Dermis microvascular lymphatic vessel endothelial cell (primary cell): ENCODE measurements around the gene AKAIN1. TPM values are rescaled to one million over a fixed set of nuclear protein-coding genes. Genes with fewer than 3 reads are reported as not detected.

Experiments
- DNase-seq, 2 donors: peaks; one replicate each; pipeline versions ENCODE4 v3.0.0 to v3.0.0-alpha.2; 2010; ENCODE audit warnings: low read depth in 2 of 2
- total RNA-seq: library from RNA; depleted of rRNA; stranded (reverse); fragments of >200 nt; gene quantifications from 2 replicates; pipeline ENCODE4 v1.2.1, GENCODE V29; 2014

The AKAIN1 gene
- total RNA-seq, 1 donor from 2014 or later, result not detected

DNA sequence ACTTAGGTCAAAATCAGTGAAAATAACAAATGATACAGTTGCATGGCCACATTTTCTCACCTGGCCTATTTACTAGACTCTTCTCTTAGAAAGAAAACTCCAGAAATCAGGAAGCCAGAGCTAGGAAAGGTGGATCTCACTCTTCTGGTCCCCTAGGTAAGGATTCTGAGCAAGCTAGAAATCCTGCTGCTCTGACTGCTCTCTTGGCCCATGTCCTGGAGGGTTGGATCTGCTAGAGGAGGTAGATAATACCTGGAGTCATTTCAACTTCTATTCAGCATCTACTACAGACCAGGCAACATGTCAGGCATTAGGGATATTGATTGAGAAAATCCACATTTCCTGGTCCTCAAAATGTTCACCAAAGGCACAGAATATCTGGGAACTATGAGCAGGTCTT lies 34.9 kb downstream of the AKAIN1 start:
- DNase-seq, result no peak

DNA sequence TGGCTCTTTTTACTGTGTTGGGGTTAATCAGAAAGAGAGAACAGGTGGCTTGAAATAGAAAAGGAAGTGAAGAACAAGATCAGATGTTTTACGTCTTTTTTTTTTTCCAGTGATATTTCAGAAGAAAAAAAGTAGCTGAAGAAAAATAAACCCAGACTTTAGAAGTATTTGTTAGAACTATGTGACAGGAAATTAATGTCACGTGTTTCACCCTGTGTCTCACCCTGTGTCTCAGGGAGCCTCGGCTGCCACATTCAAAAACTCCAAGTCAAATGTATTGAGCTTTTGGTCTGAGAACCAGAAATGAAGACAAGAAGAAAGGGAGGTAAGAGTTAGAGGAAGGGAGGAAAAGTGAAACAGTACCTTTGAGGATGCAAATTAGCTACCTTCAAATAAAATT lies 38.0 kb downstream of the AKAIN1 start:
- no peak for DNase-seq

DNA sequence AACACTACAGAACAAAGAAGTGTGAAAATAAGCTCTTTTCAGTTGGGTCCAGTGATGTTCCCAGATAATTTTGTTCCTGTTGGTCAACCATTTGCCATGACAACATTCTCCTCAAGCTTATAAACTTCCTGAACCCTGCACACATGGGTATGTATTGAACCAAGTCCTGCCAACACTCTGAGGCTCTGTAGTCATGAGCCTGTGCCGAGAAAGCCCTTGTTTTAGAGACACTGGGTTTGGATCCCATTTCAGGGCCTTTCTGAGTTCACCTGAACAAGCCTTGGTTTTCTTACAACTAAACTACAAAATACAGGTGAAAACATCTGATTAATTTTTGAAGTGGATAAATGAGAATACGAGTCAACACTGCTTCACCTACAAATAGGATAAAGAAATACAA lies 38.5 kb downstream of the AKAIN1 start:
- DNase-seq, result no peak

DNA sequence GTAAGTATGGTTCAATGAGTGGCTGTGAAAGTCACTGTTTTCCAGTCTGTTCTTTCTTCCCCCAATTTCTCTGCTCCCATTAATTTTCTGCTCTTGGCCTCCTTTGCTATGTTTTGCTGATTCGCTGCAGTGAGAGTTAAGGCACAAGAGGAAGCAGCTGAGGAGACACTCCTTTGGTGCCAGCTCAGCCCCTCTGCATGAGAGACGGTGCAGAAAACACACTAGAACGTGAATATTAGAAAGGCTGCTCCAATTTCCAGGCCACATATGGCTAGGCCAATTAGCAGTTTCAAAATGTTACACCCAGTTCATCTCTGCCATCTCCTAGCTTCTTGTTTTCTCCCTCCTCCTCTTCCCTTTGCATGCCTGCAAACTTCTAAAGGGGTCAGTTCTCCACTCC lies 38.9 kb downstream of the AKAIN1 start:
- no peak for DNase-seq

DNA sequence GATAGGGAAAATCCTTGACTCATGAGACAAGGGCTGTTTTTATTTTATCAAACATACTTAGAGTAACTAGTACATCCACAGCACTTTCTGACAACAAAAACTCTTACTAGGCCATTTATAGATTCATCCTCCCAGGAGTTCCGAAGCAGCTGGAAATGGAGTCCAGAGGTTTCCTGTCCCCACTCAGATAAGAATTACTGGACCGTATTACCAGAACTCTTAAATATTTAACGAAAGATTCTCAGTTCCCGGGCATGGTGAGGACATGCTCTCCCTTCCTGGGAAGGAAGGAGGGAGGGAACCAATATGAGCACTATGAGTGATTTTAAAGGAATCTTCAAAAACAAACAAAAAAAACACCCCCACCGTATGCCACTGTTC lies 41.2 kb downstream of the AKAIN1 start:
- DNase-seq, result no peak

DNA sequence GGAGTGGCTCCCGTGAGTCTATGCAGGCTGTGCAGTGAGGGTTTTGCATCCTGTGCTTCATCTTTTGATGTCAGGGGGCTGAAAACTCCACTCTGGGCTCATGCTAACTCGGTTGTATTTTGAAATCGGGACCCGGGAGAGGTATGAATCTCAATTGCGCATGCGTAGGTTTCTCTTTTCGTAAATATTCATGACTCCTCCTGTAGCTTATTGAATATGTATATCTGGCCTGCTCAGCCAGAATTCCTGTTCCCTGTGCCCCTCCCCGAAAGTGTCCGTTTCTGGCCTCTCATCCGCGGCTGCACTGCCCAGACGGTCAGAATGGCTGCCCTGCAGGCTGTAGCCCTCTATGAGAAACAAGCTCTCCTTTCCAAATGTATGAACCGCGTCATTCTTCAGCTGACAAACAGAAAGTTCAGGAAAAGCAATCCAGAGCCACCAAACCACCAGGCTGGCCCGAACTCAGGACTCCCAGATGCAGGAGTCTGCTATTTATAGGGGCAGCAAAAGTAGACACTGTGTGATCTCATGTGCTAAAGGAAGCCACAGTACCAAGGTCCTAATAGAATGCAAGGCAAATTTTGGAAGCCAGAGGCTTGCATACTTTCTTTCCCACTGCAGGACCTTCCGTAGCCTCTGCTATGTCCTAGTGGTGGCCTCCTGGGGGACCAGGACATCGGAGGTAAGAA lies 41.7 kb downstream of the AKAIN1 start:
- no peak for DNase-seq

DNA sequence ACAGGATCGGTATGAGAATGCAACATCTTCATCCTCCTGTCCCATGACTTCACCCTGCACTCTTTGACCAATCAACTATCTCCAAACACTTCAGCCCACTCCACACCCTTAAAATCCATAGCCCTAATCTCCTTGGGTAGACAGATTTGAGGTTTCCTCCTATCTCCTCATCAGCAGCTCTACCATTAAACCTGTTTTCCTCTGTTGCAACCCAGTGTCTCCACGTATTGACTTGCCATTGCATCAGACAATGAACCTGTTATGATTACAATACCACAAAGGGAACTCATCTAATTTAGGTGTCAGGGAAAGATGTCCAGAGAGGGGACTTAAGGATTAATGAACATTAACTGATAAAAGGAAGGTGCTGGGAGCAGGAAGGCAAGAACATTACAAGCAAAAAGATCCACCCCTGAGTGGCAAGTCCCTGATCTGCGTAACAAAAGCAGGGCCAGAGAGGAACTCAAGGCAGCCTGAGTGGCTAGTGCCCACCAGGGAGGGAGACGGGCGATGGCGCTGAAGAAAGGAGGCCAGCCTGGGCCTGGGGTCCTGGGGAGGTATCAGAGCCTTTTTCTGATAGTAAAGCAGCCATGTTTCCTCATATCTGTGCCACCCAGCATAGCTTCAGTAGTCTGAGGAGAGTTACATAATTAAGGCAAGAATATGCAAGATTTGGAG lies 44.6 kb downstream of the AKAIN1 start:
- no peak for DNase-seq

DNA sequence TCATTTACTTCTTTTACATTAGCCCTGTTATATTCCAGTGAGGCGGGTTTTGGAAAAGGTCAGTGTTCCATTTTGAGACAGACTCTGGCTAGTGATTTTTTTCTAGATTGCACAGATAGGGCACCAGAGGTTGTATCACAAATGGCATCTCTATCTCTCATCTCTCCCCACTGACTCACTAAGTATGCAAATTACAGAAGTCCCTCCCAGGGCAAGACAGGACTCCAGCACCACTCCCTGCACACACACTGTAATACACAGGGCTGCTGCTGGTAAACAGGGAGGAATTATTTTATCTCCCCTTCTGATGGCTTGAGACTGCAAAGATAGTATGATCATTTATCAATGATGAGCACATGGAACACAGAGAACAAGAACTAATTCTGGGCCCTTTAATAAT lies 46.2 kb downstream of the AKAIN1 start:
- no peak for DNase-seq

DNA sequence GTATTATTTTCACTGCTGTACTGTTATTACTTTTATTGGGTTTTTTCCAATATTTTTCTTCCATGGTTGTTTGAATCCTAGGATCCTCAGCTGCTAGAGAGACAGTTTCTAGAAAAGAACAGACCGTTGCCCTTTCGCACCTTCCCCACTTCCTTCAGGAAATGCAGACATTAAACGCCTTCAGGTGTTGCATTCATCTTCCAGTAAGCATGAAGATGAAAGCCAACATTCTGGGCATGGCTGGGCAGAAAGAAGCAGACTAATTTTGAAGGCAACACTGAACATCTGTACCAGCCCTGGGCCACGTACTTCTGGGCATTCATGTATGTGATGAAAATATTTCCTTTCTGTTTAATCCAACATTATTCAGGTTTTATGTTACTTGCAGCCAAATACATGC lies 51.0 kb downstream of the AKAIN1 start:
- no peak for DNase-seq

DNA sequence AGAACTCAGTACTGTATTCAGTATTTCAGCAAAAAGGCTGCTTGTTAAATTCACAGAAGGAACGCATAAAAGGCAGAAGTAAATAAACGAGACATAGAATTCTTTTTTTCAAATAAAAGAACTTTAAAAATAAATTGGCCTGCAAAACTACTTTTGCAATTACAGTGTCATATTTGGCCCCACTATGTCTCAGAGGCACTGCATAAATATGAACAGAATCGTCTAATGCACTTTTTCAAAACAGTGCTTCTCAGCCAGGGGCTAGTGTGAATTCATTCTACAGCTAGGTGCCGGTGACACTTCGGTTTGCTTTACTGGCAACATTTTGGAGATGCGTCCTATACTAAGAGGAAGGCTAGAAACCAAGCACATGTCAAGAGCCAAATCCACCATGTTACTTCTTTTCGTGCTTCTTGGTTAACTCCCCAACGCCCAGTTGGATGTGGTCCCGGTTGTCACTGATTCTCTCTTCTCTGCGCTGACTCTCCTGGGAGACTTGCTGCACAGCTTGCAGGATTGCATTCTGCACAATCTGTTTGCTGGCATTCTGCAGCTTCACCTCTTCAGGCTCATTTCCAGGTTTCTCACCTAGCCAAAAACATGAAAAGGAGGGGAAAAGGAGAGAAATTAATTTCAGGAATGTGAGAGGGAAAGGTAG lies 51.8 kb downstream of the AKAIN1 start:
- DNase-seq, result no peak

DNA sequence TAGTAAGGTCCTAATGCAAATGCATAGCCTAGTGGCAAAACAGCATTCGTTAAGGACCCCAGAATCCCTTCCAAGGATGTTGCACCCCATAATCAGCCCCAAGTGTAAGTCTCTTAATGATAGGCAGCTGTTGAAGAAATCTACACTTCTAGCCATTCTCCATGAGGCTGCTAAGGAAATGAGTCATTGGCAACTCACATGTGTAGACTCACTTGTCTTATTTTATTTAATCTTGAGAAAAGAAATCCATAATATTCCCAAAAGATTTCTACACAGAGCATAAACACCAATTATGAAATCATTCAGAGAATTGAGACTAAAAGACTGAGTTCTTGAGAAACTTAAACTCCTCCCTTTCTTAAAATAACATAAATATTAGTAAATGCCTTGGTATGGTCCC lies 52.4 kb downstream of the AKAIN1 start:
- no peak for DNase-seq

DNA sequence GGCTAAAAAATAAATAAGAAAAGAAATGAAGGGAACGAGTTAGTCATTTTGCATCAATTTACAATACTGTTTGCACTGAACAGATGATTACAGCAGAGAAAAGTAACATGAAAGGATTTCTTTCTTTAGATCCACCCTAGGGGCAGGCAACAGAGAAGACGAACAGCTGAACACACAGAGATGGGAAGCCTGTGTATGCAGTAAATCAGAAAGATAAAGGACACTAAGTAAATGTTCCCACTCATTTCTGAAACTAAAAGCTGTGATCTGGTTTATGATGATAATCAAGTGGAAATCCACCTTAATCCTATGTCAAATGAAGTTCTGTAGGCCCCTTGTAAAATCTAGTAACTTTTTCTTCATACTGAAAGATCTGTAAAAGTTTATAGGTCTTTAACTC lies 54.2 kb downstream of the AKAIN1 start:
- no peak for DNase-seq

DNA sequence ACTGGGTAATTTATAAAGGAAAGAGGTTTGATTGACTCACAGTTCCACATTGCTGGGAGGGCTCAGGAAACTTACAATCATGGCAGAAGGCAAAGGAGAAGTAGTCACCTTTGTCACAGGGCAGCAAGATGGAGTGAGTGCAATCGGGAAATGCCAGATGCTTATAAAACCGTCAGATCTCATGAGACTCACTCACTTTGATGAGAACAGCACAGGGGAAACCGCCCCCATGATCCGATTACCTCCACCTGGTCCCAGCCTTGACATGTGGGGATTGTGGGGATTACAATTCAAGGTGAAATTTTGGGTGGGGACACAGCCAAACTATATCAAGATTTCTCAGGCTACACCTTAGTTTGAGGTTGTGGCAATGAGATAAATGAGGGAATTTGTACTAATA lies 54.9 kb downstream of the AKAIN1 start:
- no peak for DNase-seq

DNA sequence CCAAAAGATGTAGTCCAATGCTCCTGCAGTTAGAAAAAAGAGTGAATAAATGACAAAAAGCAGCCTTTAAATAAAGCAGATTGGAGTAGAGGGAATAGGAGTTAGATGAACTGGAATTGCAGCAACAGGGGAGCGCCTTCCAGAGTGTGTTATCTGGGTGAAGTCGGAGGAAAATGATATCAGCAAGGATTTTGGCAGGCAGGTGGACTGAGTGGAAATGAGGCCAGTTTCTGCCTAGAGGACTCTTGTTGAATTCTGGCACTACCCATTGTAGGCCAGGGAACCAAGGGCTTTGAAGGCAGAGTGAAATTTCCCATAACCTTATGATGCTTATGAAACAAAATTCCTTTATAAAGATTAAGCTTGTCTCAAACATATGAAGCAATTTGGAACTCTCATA lies 59.8 kb downstream of the AKAIN1 start:
- no peak for DNase-seq

DNA sequence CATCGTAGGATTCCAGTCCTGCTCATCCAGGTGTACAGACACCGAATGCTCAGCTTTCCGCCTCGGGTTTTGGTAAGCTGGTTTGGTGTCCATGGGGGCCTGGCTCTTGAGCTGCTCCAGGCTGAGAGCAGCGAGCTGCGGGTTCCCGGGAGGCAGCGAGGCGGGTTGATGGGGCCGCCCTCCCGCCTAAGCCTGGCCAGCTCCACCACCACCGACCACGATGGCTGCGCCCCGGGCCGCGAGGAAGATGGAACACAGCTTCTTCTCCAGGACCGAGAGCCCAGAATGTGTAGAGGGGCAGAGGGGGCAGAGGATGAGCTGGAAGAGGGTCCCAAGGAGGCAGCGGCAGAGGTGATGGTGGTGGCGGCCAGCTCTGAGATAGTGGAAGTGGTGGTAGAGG lies 64.1 kb downstream of the AKAIN1 start:
- no peak for DNase-seq

DNA sequence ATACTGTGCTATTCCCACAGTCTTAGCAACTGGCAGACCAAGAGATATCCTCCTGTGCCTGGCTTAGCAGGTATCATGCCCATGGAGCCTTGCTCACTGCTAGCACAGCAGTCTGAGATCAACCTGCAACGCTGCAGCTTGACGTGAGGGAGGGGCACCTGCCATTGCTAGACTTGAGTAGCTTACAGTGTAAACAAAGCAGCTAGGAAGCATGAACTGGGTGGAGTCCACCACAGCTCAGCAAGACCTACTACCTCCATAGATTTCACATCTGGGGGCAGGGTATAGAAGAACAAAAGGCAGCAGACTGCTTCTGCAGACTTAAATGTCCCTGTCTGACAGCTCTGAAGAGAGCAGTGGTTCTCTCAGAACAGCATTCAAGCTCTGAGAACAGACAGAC lies 74.8 kb downstream of the AKAIN1 start:
- DNase-seq, result no peak

DNA sequence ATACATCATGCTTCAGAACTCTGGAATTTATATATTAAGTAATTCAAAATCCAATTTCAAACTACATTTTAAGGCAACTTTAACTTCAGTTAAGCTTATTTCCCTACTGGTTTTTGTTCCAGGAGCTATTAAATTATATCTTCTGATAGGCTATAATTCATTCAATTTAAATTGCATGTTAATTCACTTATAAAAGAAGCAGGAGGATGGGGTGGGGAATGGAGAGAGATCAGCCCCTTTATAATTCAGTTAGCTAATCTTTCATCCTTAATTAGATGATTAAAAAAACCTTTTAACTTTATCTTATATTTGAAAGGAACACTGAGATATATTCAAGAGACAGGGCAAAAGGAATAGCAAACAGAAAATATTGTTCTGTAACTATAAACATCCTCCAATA lies 86.8 kb downstream of the AKAIN1 start:
- DNase-seq, result no peak

DNA sequence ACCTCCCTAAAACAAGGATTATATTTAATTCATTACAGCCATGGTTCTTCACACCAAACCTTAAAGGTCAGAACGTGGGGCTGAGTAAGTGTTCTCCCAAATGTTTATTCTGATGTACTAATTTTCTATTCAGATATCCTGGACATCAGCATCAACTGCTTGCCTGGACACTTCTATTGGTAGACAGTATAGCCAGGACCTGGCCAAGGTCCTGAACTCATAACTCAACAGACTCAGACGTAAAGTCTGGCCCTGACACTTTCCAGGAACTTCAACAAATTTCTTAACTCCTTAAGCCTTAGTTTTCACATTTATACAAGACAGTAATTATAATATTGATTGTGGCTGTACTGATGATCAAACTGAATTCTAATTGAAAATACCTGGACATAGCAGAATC lies 89.1 kb downstream of the AKAIN1 start:
- DNase-seq, result no peak

DNA sequence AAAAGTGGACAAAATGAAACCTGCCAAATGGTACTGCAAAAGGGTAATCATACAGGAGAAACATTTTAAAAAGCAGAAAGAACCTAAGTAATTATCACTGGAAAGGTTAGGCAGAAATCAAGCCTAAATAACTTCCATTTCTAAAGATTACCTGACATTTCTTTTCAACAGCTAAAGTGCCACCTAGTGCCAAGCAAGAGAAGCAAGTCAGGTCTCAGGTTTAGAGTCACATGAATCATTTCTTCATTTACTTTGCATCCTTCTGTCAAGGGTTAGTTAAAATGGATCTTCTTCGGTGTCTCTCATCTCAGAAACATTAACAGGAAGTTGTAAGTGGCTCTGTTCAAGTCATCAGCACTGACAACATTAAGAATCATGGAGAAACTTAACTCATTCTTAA lies 90.3 kb downstream of the AKAIN1 start:
- no peak for DNase-seq

DNA sequence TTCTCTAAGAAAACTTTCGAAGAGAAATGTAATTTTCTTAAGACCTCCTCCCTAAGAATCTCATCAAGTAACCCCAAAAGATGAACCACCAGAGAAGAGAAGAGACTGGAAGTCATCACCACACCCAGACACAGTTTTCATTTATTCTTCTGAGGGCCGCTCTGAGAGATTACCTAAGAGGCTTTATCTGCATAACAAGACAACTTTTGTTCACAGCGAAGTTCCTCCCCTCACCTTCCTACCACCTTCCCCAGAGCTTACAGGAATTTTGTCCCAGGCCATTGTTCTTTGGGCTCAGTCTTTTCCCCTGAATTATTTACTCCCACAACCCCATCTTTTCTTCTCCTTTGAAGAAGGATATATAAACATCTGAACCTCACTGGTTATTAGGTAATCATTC lies 92.8 kb downstream of the AKAIN1 start:
- DNase-seq, result no peak

DNA sequence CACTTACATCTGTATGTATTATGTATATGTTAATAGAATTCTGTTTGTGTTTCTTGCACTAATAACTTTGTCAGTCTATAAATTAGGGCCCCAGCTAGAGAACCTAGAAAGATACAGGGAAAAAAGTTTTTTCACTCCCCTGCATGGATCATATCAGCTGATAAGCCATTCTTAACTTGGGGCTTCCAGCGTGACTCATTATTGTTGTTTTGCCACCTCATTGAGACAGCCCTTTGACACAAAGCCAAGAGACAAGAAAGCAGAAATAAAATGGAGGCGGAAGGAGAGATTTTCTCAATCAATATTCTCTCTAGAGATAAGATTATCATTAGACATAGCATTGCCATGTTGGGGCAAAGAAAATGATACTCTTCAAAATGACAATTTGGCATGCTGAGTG lies 93.4 kb downstream of the AKAIN1 start:
- no peak for DNase-seq

DNA sequence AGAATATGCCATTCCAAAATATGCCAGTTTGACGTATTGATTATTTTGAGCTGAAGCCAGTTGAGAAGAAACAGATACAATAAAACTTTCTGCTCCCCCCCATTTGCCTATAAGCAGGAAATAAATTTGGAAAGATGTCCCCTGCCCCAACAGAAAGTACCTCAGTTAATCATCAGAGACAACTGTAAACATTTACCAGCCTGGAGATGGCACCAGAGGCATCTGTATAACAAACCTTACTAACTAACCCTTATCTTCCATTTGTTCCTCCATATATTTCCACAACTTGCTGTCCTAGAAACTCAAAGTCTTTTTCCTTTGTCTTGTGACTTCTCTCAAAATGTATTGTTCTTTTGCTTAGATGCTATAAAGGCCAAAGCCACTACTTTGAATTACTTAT lies 93.8 kb downstream of the AKAIN1 start:
- DNase-seq, result no peak

DNA sequence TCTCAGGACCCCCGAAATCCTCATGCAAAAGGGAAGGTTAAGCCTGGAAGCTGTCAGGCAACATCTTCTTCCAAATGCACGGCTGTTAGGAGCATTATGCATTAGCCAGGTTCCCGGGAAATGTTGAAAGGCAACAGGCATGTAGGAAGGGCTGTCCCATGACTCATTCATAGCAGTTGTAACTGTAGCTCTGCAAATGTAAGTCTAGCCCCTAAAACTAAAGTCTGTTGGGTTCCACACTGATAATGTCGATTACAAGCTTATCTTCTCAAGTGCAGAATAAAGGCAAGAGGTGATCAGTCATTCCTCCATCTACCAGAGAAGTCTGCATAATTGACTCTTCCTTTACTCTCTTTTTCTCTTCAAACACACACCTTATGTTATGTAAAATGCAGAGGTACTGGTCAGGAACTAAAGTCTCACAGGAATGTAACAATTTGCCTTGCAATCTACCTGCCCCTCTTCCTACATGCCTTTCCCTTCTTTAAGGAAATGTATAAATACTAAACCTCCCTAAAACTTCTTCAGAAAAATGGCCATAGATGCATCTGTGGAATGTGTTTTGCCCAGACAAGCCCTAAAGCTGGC lies 99.8 kb downstream of the AKAIN1 start:
- no peak for DNase-seq
